Peyer's patch (tissue), 4 donors: Measurements from ENCODE around the gene TMEM147. TPM values are rescaled to one million over a fixed set of nuclear protein-coding genes. Genes with fewer than 3 reads are reported as not detected.

ENCODE experiments used
- DNase-seq, 3 donors: peaks; one replicate each; pipeline ENCODE4 v3.0.0-alpha.2; 2017 to 2019
- H3K27ac ChIP-seq, 4 donors: fragments of 200-600 bp; sonication (generic); one replicate each; pipeline ENCODE4 v1.5.1; 2016 to 2019
- H3K27me3 ChIP-seq, 2 donors: fragments of 200-600 bp; sonication (generic); one replicate each; pipeline ENCODE4 v1.5.1; 2019
- H3K36me3 ChIP-seq, 3 donors: fragments of 200-600 bp; sonication (generic); one replicate each; pipeline ENCODE4 v1.5.1; 2016 to 2019
- H3K4me1 ChIP-seq, 4 donors: fragments of 200-600 bp; sonication (generic); one replicate each; pipeline ENCODE4 v1.5.1; 2016 to 2019
- H3K4me3 ChIP-seq, 4 donors: fragments of 200-600 bp; sonication (generic); 1 replicate in 3 of 4; 2 replicates in 1 of 4; pipeline ENCODE4 v1.5.1; 2016 to 2019; ENCODE audit warnings: mild to moderate bottlenecking in 1 of 4
- H3K9me3 ChIP-seq, 4 donors: fragments of 200-600 bp; sonication (generic); one replicate each; pipeline ENCODE4 v1.5.1; 2016 to 2019; ENCODE audit warnings: mild to moderate bottlenecking in 1 of 4
- POLR2A ChIP-seq, 2 donors: fragments of 450-650 bp; IDR thresholded peaks; one replicate each; pipeline ENCODE4 v1.5.1; 2017; ENCODE audit warnings: antibody characterized with exemption in 2 of 2, mild to moderate bottlenecking in 2 of 2, moderate library complexity in 2 of 2
- total RNA-seq, 4 donors: library from RNA; depleted of rRNA; stranded (reverse); fragments of >200 nt; gene quantifications; one replicate each; pipeline ENCODE4 v1.1.0, GENCODE V29; 2016
- TF ChIP-seq, protein P1 (sequence below), 6 experiments: fragments of 450-650 bp in 4 of 6; fragments of 200-600 bp in 2 of 6; sonication (generic) in 1 of 6; IDR thresholded peaks; one replicate each; pipeline ENCODE4 v1.5.1; 2017 to 2019; ENCODE audit warnings: antibody characterized with exemption in 6 of 6, mild to moderate bottlenecking in 3 of 6, moderate library complexity in 1 of 6

Gene TMEM147, protein sequence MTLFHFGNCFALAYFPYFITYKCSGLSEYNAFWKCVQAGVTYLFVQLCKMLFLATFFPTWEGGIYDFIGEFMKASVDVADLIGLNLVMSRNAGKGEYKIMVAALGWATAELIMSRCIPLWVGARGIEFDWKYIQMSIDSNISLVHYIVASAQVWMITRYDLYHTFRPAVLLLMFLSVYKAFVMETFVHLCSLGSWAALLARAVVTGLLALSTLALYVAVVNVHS
- 10 to 100 TPM; 34.9 to 59.4 (median 50.9) TPM for total RNA-seq

DNA sequence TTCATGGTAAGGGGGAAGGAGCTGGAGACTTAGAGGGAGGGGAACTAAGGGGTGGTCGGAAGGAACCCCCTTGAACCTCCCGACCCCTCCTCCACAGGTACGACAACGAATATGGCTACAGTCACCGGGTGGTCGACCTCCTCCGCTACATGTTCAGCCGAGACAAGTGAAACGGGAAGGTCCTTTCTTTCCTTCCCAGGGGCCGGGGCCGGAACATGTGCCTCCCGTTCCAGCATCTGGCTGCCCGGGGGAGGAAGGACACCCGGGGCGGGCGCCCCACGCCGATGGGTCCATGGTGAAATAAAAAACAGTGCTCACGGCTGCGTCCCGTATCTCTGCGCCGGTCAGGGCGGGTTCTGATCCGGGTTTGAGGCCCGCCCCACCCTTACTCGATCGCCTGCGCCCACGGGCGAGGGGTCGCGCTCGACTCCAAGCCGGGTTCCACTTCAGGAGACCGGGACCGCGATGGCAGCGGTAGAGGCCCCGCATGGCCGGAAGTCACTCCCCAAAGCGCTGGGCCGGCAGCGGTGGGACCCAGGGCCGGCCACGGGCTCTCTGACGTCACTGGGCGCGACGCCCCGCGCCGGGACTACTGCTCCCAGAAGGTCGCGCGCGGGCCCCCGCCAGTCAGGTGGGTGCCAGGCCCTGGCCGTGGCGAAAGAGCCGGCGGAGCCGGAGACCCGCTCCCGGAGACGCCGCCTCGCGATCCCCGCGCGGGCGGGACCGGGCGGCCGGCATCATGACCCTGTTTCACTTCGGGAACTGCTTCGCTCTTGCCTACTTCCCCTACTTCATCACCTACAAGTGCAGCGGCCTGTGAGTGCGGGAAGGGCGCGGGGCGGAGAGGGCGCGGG is at the start of gene TMEM147:
TMEM147 (plus strand) TSS at position 626 of the 854 bp plus-strand sequence; CDS start at position 740, 114 bp downstream.
- TF ChIP-seq POLR2A (IDR thresholded peaks at IDR 0.05), result peak; percentile 52 to 58
- TF ChIP-seq, protein P1, sequence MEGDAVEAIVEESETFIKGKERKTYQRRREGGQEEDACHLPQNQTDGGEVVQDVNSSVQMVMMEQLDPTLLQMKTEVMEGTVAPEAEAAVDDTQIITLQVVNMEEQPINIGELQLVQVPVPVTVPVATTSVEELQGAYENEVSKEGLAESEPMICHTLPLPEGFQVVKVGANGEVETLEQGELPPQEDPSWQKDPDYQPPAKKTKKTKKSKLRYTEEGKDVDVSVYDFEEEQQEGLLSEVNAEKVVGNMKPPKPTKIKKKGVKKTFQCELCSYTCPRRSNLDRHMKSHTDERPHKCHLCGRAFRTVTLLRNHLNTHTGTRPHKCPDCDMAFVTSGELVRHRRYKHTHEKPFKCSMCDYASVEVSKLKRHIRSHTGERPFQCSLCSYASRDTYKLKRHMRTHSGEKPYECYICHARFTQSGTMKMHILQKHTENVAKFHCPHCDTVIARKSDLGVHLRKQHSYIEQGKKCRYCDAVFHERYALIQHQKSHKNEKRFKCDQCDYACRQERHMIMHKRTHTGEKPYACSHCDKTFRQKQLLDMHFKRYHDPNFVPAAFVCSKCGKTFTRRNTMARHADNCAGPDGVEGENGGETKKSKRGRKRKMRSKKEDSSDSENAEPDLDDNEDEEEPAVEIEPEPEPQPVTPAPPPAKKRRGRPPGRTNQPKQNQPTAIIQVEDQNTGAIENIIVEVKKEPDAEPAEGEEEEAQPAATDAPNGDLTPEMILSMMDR (IDR thresholded peaks at IDR 0.05), result peak in 1 of 6 experiments; percentile 12
- Histone ChIP-seq H3K27me3 (no peaks in the 10 kb centered on the region), H3K4me1 (peaks cover 0 to 24% (median 9%) of the 10 kb centered on the region in 4 donors), H3K4me3 (peak within 1 kb of the TSS; percentile 70 to 94 (median 80)), H3K9me3 (no peaks in the 10 kb centered on the region), H3K27ac (peak within 1 kb of the TSS; percentile 59 to 85 (median 76)), H3K36me3 (peaks cover 0 to 14% (median 0%) of the 10 kb centered on the region in 3 donors)
- peak; percentile 90 to 96 (median 94) for DNase-seq

DNA sequence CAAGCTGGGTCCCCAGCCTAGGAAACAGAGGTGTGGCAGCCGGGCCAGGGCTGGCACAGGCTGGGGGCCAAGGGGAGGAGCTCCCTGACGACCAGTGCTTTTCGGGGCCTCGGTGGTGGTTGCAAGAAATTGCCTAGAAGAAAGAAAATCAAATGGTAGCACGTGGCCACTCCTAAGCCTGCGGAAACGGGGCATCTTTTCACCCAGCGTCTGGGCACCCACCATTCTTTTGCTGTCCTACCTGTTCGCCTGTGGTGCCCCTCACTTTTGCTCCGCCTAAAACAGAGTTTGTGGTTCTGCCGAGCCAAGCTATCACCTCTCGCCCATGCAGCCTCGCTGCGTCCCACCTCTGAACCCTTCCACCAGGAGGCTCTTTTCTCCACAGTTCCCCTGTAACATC is 48.0 kb upstream of the TMEM147 start:
- TF ChIP-seq, protein P1 (IDR thresholded peaks at IDR 0.05), result no peak
- TF ChIP-seq POLR2A (IDR thresholded peaks at IDR 0.05), result no peak
- Histone ChIP-seq H3K4me1 (no peaks in the 10 kb centered on the region), H3K4me3 (no peak overlapping the region)

DNA sequence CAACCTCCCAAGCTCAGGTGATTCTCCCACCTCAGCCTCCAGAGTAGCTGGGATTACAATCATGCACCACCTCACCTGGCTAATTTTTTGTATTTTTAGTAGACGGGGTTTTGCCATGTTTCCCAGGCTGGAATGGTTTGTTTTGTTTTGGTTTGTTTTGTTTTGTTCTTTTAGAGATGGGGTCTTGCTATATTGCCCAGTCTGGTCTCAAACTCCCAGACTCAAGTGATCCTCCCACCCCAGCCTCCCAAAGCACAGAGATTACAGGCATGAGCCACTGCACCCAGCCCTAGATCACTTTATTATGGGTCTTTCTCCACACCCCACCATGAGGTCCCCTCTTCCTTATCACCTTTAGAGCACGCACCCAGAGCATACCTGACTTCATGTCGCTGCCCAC is 47.2 kb upstream of the TMEM147 start:
- H3K4me1 ChIP-seq, result no peaks in the 10 kb centered on the region
- H3K36me3 ChIP-seq, result no peaks in the 10 kb centered on the region
- H3K27ac ChIP-seq, result no peak overlapping the region
- TF ChIP-seq, protein P1 (IDR thresholded peaks at IDR 0.05), result no peak
- no peak for TF ChIP-seq POLR2A (IDR thresholded peaks at IDR 0.05)
- no peaks in the 10 kb centered on the region for H3K9me3 ChIP-seq
- no peaks in the 10 kb centered on the region for H3K27me3 ChIP-seq
- H3K4me3 ChIP-seq, result no peak overlapping the region
- no peak for DNase-seq

More for the DNA sequence above, 48.0 kb upstream of the TMEM147 start:
- no peaks in the 10 kb centered on the region for H3K9me3 ChIP-seq
- no peaks in the 10 kb centered on the region for H3K36me3 ChIP-seq
- DNase-seq, result no peak
- H3K27me3 ChIP-seq, result no peaks in the 10 kb centered on the region
- H3K27ac ChIP-seq, result no peak overlapping the region

DNA sequence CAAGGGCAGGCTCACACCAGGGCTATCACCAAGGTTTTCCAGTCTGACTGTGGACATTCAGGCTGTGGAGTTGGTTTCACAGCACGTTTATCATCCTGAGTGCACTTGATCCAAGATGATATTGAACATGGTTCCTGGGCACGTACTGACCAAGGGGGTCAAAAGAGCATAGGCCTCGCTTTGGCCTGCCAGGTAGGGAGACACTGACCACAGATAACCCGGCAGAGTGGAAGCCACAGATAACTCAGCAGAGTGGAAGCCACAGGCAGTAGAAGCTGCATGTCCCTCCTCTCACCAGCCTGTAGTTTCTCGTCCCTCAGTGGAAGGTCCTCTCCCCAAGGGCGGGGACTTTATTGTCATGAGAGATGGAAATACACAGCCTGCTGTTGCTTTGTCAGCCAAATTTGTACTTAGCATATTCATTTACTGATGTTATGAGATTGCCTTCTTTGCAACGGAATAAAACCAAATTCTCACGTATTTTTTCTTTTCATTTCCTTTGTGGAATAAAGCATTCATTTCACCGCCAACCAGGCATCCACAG is 46.4 kb upstream of the TMEM147 start:
- no peak for DNase-seq
- H3K4me1 ChIP-seq, result no peaks in the 10 kb centered on the region
- H3K4me3 ChIP-seq, result no peak overlapping the region
- no peaks in the 10 kb centered on the region for H3K27me3 ChIP-seq
- H3K27ac ChIP-seq, result no peak overlapping the region
- H3K9me3 ChIP-seq, result no peaks in the 10 kb centered on the region
- no peaks in the 10 kb centered on the region for H3K36me3 ChIP-seq
- TF ChIP-seq POLR2A (IDR thresholded peaks at IDR 0.05), result no peak
- TF ChIP-seq, protein P1 (IDR thresholded peaks at IDR 0.05), result no peak

DNA sequence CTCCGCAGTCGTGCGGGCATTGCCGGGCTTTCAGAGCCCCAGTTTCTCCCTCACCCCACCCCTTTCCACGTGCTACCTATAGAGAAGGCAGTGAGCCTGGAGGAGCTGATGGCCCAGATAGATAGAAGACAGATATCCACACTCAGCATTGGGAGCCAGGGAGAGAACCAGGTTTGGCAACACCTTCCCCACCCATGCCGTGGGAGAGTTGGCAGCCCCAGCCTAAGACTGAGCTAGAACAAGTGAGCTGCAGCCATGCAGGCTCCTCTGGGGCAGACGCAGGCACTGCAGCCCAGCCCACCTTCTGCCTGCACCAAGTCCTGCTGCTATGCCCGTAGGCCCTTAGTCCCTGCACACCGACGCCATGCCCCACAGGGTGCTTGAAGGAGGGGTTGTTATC is 44.8 kb upstream of the TMEM147 start:
- H3K27ac ChIP-seq, result no peak overlapping the region
- H3K4me3 ChIP-seq, result no peak overlapping the region
- H3K36me3 ChIP-seq, result no peaks in the 10 kb centered on the region
- DNase-seq, result no peak
- no peak for TF ChIP-seq POLR2A (IDR thresholded peaks at IDR 0.05)
- TF ChIP-seq, protein P1 (IDR thresholded peaks at IDR 0.05), result no peak
- no peaks in the 10 kb centered on the region for H3K27me3 ChIP-seq
- no peaks in the 10 kb centered on the region for H3K9me3 ChIP-seq
- H3K4me1 ChIP-seq, result no peaks in the 10 kb centered on the region
